NOMO-1 treated with DMSO at 0.1 percent for 48 hours (cell line): ENCODE data around the gene TENM4.
A peak's percentile ranks its signal among the peaks of the same experiment; 100 is the strongest.
"Not testable (repeated sequence)": the region's sequence is repeated elsewhere in the genome, so short reads cannot be mapped to it uniquely, and the experiment has no call there.

Source experiments
- DNase-seq: peaks from one replicate; lab custom pipeline; 2025; ENCODE audit not compliant: unreplicated experiment; lab: John Stamatoyannopoulos, UW

TENM4 gene

GRCh38 chr11:78922859-78923625, 517.8 kb downstream of the TENM4 start:
- DNase-seq: peak; percentile 10

- no peak for DNase-seq
These were observed 519.3 kb downstream of the TENM4 start for GRCh38 chr11:78921509-78921908.

GRCh38 chr11:78920329-78920728, 520.5 kb downstream of the TENM4 start:
- DNase-seq: no peak

GRCh38 chr11:78916759-78917158, 524.1 kb downstream of the TENM4 start:
- DNase-seq: no peak

DNA sequence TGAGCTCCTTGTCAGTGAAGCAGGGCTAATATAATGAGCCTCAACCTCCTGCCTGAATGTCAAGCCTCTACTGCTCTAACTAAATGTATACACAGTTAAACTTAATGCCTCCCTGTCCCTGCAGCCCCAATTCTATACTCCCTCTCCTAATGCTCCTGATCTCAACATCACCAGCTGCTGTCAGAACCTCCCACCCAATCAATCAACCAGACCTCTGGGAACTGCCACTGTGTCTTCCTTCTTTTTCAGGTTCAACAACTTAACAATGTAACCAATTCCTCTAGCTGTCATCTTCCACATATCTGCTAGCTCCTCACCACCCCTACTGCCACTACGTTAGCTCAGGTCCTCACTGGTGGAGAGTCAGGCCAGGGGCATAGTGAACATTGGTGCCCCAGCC, 526.3 kb downstream of the TENM4 start:
- DNase-seq: no peak

DNA sequence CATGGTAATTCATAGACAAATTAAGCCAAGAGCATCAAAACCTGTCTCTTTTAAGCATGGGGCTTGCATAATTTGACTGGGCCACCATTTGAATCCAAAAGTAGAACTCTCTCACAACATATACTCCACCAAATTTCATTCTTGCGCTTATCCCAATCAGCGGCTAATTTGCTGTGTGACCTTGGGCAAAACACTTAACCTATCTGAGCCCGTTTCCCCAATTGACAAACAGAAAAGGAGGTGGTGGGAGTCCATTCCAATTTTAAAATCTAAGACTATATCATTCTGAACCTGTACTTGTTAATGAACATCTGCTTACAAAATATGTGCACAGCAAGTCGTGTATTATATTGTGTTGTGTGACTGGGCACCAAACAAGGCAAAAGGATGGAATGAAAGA, 528.1 kb downstream of the TENM4 start:
- no peak for DNase-seq

DNA sequence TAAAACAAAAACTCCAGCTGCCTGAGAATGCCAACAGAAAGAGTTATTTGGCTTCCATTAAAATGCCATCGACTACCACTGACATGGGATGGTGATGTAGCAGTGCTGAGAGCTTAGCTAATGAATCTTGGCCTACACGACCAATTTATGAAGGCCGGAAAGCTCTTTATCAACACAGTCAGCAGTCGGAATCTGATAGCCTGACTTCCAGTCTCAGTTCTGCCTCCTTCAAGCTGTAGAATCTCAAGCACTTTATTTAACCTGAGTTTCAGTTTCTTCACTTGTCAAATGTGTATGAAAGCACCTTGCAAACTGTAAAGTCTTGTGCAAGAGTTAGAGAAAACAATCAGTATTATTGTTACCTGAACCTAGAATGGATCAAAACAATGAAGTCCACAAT, 530.5 kb downstream of the TENM4 start:
- no peak for DNase-seq

DNA sequence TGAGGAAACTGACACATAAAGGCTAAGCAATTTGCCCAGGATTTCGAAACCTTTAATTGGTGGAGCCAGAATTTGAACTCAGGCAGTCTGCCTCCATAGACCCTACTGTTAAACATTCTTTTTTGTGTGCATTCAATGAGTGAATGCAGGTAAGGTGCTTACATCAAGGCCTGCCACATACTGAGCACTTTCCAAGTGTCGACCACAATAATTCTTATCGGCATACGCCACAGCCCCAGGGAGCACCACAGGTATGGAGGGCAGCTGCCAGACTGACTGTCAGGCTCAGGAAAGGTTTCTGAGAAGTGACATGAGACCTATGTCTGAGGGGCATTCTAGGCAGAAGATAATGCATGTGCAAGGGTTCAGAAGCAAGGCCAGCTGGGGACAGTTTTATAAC, 531.4 kb downstream of the TENM4 start:
- DNase-seq: no peak

GRCh38 chr11:78907636-78908035, 533.2 kb downstream of the TENM4 start:
- no peak for DNase-seq

- no peak for DNase-seq
These were observed 534.3 kb downstream of the TENM4 start for GRCh38 chr11:78906566-78906965.

- DNase-seq: no peak
These were observed 535.1 kb downstream of the TENM4 start for GRCh38 chr11:78905756-78906155.

DNA sequence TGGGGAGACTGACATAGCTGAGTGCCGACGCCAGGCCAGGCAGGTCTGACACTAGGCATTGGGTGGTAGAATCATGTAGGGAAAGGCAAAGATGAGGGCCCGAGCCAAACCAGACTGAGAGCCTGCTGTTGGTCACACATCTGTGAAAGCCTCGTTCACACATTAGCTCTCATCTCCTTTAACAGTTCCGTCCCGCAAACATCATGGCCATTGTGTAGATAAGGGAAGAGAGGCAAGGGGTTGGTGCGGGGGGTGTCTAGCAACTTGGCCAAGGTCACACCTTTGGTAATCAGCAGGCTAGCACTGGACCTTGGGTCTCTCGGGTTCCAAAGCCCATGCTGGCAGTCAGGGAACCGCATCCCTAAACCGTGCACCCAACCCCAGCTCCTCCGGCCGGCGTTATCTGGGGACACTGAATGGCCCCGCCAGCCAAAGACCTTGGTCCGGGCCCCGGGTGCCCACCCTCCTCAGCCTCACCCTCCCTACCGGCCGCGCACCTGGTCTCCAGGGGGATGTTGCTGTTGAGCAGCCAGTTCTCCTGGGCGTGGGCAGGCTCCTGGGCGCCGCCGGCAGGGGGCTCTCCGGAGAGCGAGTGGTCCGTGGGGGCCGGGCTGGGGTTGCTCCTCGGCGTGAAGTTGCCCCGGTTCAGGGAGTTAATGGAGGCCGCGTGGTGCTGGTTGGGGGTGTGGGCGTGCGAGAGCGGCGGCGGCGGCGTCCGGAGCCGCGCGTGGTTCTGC, 537.9 kb downstream of the TENM4 start:
- peak; percentile 21 for DNase-seq

GRCh38 chr11:78901831-78902230, 539.0 kb downstream of the TENM4 start:
- no peak for DNase-seq

GRCh38 chr11:78898266-78898775, 542.5 kb downstream of the TENM4 start:
- DNase-seq: no peak

- DNase-seq: no peak
These were observed 546.8 kb downstream of the TENM4 start for GRCh38 chr11:78893996-78894395.

- DNase-seq: no peak
These were observed 551.1 kb downstream of the TENM4 start for GRCh38 chr11:78889698-78890097.

DNA sequence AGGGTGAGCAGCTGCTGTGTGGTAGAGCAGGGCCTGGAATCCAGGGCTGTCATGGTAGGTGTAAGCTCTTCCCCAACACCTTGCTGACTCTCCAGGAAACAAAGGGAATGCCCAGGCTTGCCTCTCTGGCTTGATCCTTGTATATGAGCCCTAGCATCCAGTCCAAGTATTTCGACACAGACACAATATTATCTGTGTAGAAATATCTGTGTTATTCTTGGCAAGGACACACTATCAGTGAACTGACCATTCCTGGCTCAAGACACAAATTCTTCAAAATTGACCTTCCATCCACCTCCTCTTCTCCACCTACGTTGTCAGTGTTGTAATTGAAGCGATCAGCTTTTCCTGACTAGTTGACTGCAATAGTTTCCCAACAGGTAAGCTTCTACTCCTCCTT, 554.2 kb downstream of the TENM4 start:
- no peak for DNase-seq

GRCh38 chr11:78884761-78885160, 556.1 kb downstream of the TENM4 start:
- DNase-seq: no peak

GRCh38 chr11:78883506-78883905, 557.3 kb downstream of the TENM4 start:
- no peak for DNase-seq

DNA sequence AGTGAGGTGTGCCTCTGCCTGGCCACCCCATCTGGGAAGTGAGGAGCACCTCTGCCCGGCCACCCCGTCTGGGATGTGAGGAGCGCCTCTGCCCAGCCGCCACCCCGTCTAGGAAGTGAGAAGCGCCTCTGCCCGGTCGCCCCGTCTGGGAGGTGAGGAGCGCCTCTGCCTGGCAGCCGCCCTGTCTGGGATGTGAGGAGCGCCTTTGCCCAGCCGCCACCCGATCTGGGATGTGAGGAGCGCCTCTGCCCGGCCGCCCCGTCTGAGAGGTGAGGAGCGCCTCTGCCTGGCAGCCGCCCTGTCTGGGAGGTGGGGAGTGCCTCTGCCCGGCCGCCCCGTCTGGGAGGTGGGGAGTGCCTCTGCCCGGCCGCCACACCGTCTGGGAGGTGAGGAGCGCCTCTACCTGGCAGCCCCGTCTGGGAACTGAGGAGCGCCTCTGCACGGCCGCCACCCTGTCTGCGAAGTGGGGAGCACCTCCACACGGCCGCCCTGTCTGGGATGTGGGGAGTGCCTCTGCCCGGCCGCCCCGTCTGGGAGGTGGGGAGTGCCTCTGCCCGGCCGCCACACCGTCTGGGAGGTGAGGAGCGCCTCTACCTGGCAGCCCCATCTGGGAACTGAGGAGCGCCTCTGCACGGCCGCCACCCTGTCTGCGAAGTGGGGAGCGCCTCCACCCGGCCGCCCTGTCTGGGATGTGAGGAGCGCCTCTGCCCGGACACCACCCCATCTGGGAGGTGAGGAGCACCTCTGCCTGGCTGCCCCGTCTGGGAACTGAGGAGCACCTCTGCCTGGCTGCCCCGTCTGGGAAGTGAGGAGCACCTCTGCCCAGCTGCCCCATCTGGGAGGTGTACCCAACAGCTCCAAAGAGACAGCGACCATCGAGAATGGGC, 561.5 kb downstream of the TENM4 start:
- not testable (repeated sequence) for DNase-seq

DNA sequence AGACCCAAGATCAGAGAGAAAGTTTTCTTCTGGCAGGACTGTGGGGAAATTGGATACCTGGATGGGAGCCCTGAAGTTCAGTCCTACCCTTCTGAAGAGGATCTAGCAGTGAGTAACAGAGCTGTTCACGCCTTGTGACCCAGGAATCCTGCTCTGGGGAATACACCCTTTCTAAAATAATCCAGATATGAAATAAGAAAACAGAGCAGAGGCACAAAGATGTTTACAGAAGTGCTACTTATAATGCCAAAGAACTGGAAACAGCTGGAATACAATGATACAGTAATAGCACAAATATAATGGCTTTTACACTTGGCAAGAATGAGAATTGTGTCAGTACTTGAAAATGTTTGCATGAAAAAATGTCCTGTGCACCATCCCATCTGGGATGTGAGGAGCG, 562.2 kb downstream of the TENM4 start:
- DNase-seq: no peak
